ENCODE results near the gene SLC25A11. TPM values are rescaled to one million over a fixed set of nuclear protein-coding genes. Genes with fewer than 3 reads are reported as not detected.

SLC25A11 gene
- total and polyA plus RNA-seq, 7 donors = 97.1 to 225 (median 128) TPM

DNA sequence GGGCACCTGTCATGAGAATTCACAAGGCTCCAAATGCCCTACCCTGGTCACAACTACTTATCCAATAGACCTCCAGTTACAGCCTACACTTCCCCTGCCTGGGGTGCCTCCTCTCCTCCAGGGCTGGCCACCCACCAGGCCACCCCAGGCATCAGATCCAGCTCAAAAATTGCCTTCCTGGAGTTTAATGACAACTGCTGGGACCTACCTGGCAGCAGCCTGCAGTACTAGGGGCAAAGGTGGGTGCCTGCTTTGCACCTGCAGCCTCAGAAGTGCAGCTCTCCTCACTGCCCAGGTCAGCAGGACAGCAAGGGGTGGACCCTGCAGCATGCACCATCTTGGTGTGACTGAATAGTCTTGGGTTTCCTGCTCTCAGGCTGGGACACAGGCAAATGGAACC is 4.2 kb downstream of the SLC25A11 start:
- TF ChIP-seq, protein P1, sequence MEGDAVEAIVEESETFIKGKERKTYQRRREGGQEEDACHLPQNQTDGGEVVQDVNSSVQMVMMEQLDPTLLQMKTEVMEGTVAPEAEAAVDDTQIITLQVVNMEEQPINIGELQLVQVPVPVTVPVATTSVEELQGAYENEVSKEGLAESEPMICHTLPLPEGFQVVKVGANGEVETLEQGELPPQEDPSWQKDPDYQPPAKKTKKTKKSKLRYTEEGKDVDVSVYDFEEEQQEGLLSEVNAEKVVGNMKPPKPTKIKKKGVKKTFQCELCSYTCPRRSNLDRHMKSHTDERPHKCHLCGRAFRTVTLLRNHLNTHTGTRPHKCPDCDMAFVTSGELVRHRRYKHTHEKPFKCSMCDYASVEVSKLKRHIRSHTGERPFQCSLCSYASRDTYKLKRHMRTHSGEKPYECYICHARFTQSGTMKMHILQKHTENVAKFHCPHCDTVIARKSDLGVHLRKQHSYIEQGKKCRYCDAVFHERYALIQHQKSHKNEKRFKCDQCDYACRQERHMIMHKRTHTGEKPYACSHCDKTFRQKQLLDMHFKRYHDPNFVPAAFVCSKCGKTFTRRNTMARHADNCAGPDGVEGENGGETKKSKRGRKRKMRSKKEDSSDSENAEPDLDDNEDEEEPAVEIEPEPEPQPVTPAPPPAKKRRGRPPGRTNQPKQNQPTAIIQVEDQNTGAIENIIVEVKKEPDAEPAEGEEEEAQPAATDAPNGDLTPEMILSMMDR (IDR thresholded peaks at IDR 0.05) = no peak
- Histone ChIP-seq H3K27me3 (ENCODE audit: insufficient read depth in 3 of 3, low read length in 2 of 3) (no peaks in the 10 kb centered on the region), H3K36me3 (ENCODE audit: insufficient read depth in 1 of 2, low read depth in 1 of 2) (peaks cover 0 to 38% of the 10 kb centered on the region in 2 donors), H3K9me3 (no peaks in the 10 kb centered on the region), H3K27ac (no peak overlapping the region), H3K4me3 (no peak overlapping the region), H3K4me1 (peaks cover 38% of the 10 kb centered on the region)
- ATAC-seq = no peak
- DNase-seq = peak in 1 of 2 donors; percentile 15
- intact Hi-C loops (cut with DNase I) = loop anchor here (2.0 to 5.0 kb wide), 3 partner anchors 27 to 142 kb away; partner anchors contain the start of gene ZFP3 (in 1 of the 2)

DNA sequence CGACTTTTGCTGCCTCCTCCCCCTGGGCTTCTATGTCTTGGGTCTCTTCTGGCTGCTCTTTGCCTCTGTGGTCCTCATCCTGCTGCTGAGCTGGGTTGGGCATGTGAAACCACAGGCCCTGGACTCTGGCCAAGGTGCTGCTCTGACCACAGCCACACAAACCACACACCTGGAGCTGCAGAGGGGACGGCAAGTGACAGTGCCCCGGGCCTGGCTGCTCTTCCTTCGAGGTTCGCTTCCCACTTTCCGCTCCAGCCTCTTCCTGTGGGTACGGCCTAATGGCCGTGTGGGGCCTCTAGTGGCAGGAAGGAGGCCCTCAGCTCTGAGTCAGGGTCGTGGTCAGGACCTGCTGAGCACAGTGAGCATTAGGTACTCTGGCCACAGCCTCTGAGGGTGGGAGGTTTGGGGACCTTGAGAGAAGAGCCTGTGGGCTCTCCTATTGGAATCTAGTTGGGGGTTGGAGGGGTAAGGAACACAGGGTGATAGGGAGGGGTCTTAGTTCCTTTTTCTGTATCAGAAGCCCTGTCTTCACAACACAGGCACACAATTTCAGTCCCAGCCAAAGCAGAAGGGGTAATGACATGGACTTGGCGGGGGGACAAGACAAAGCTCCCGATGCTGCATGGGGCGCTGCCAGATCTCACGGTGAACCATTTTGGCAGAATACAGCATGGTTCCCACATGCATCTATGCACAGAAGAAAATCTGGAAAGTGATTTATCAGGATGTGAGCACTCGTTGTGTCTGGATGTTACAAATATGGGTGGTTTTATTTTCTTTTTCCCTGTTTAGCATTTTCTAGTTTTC is 5.5 kb downstream of the SLC25A11 start:
- ATAC-seq (peak; percentile 39 to 62 (median 48)), DNase-seq (peak in 1 of 2 donors; percentile 69)
- TF ChIP-seq, protein P1 (IDR thresholded peaks at IDR 0.05) = peak; percentile 5
- Histone ChIP-seq H3K9me3 (no peaks in the 10 kb centered on the region), H3K27ac (peak overlapping the region; percentile 36), H3K36me3 (ENCODE audit: insufficient read depth in 1 of 2, low read depth in 1 of 2) (peaks cover 0 to 44% of the 10 kb centered on the region in 2 donors), H3K27me3 (ENCODE audit: insufficient read depth in 3 of 3, low read length in 2 of 3) (no peaks in the 10 kb centered on the region), H3K4me1 (peaks cover 38% of the 10 kb centered on the region), H3K4me3 (no peak overlapping the region)
- WGBS, 3 donors = 19 to 20% (median 20%) methylated on average over 14 of the region's 14 CpGs
- intact Hi-C loops (cut with DNase I) = loop anchor here in 1 of 2 donors (2.0 kb wide), 1 partner anchor 26 kb away; no protein-coding TSS in a partner anchor

DNA sequence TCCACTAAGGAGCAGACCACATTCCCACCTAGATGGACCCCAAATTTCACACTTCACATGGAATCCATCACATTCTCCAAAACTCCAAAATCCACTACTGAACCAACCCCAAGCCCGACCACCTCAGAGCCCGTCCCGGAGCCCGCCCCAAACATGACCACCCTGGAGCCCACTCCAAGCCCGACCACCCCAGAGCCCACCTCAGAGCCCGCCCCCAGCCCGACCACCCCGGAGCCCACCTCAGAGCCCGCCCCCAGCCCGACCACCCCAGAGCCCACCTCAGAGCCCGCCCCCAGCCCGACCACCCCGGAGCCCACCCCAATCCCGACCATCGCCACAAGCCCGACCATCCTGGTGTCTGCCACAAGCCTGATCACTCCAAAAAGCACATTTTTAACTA is 6.2 kb downstream of the SLC25A11 start:
- H3K4me1 ChIP-seq = peaks cover 33% of the 10 kb centered on the region
- intact Hi-C loops (cut with DNase I) = loop anchor here in 1 of 2 donors (2.0 kb wide), 1 partner anchor 25 kb away; no protein-coding TSS in a partner anchor
- H3K36me3 ChIP-seq (ENCODE audit: insufficient read depth in 1 of 2, low read depth in 1 of 2) = peaks cover 0 to 47% of the 10 kb centered on the region in 2 donors
- no peak overlapping the region for H3K4me3 ChIP-seq
- DNase-seq = peak in 1 of 2 donors; percentile 13
- H3K9me3 ChIP-seq = no peaks in the 10 kb centered on the region
- TF ChIP-seq, protein P1 (IDR thresholded peaks at IDR 0.05) = no peak
- no peaks in the 10 kb centered on the region for H3K27me3 ChIP-seq (ENCODE audit: insufficient read depth in 3 of 3, low read length in 2 of 3)
- H3K27ac ChIP-seq = peak overlapping the region; percentile 36
- ATAC-seq = no peak
- WGBS, 3 donors = 74 to 87% (median 78%) methylated on average over 13 to 16 of the region's 16 CpGs

DNA sequence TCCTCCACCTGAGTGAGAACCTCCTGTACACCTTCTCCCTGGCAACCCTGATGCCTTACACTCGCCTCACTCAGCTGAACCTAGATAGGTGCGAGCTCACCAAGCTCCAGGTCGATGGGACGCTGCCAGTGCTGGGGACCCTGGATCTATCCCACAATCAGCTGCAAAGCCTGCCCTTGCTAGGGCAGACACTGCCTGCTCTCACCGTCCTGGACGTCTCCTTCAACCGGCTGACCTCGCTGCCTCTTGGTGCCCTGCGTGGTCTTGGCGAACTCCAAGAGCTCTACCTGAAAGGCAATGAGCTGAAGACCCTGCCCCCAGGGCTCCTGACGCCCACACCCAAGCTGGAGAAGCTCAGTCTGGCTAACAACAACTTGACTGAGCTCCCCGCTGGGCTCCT is 7.1 kb downstream of the SLC25A11 start:
- Histone ChIP-seq H3K27ac (no peak overlapping the region), H3K27me3 (ENCODE audit: insufficient read depth in 3 of 3, low read length in 2 of 3) (no peaks in the 10 kb centered on the region), H3K36me3 (ENCODE audit: insufficient read depth in 1 of 2, low read depth in 1 of 2) (peaks cover 0 to 41% of the 10 kb centered on the region in 2 donors), H3K9me3 (no peaks in the 10 kb centered on the region), H3K4me1 (peaks cover 24% of the 10 kb centered on the region), H3K4me3 (no peak overlapping the region)
- peak in 1 of 2 donors; percentile 42 for DNase-seq
- TF ChIP-seq, protein P1 (IDR thresholded peaks at IDR 0.05) = no peak
- intact Hi-C loops (cut with DNase I) = no loop called here
- 92 to 93% (median 93%) methylated on average over 12 of the region's 12 CpGs for WGBS, 3 donors
- no peak for ATAC-seq
